DLD1 (cell line): Measurements from ENCODE around the gene TGDS.
"Not testable (repeated sequence)": the region's sequence is repeated elsewhere in the genome, so short reads cannot be mapped to it uniquely, and the experiment has no call there.

ENCODE experiments used
- in situ Hi-C: cut with HindIII; loops from 2 replicates; pipeline ENCODE4 v1.10.0; 2017; ENCODE audit warnings: low sequenced_read_pairs

TGDS gene

GRCh38 chr13:94556041-94556440, 39.9 kb downstream of the TGDS start:
- in situ Hi-C loops, result no loop called here

GRCh38 chr13:94553766-94554165, 42.2 kb downstream of the TGDS start:
- in situ Hi-C loops, result no loop called here

GRCh38 chr13:94552095-94552494, 43.9 kb downstream of the TGDS start:
- in situ Hi-C loops, result no loop called here

GRCh38 chr13:94550062-94550738, 45.8 kb downstream of the TGDS start:
- in situ Hi-C loops, result no loop called here

GRCh38 chr13:94549232-94550061, 46.5 kb downstream of the TGDS start:
- in situ Hi-C loops, result no loop called here

- in situ Hi-C loops, result no loop called here
Measured at GRCh38 chr13:94548821-94549231, 47.1 kb downstream of the TGDS start.

- in situ Hi-C loops, result no loop called here
Measured at GRCh38 chr13:94548382-94548781, 47.6 kb downstream of the TGDS start.

GRCh38 chr13:94546061-94546839, 49.7 kb downstream of the TGDS start:
- in situ Hi-C loops, result no loop called here

- in situ Hi-C loops, result no loop called here
Measured at GRCh38 chr13:94544922-94545321, 51.0 kb downstream of the TGDS start.

GRCh38 chr13:94542917-94543316, 53.0 kb downstream of the TGDS start:
- in situ Hi-C loops, result no loop called here

- in situ Hi-C loops, result loop anchor here (5.0 kb wide), 1 partner anchor 46 kb away; no protein-coding TSS in a partner anchor
Measured at GRCh38 chr13:94537740-94538630, 58.0 kb downstream of the TGDS start.

GRCh38 chr13:94535775-94536174, 60.2 kb downstream of the TGDS start:
- in situ Hi-C loops, result loop anchor here (5.0 kb wide), 1 partner anchor 43 kb away; no protein-coding TSS in a partner anchor

- in situ Hi-C loops, result loop anchor here (5.0 kb wide), 1 partner anchor 43 kb away; no protein-coding TSS in a partner anchor
Measured at GRCh38 chr13:94535231-94535630, 60.7 kb downstream of the TGDS start.

- in situ Hi-C loops, result no loop called here
Measured at GRCh38 chr13:94534166-94534565, 61.8 kb downstream of the TGDS start.

- in situ Hi-C loops, result not testable (repeated sequence)
Measured at GRCh38 chr13:94532278-94532677, 63.7 kb downstream of the TGDS start.

- in situ Hi-C loops, result not testable (repeated sequence)
Measured at GRCh38 chr13:94526956-94527355, 69.0 kb downstream of the TGDS start.

- in situ Hi-C loops, result no loop called here
Measured at GRCh38 chr13:94525781-94526180, 70.2 kb downstream of the TGDS start.

- in situ Hi-C loops, result no loop called here
Measured at GRCh38 chr13:94524407-94524806, 71.5 kb downstream of the TGDS start.
